Measurements from ENCODE around the gene NPRL2. TPM values are rescaled to one million over a fixed set of nuclear protein-coding genes. Genes with fewer than 3 reads are reported as not detected.

NPRL2 gene
- total and polyA plus RNA-seq, 9 of the 15 experiments (the other 6 are each of a cell fraction or from before 2014, with no cell fraction given), result 17.4 to 40.4 (median 24.4) TPM

DNA sequence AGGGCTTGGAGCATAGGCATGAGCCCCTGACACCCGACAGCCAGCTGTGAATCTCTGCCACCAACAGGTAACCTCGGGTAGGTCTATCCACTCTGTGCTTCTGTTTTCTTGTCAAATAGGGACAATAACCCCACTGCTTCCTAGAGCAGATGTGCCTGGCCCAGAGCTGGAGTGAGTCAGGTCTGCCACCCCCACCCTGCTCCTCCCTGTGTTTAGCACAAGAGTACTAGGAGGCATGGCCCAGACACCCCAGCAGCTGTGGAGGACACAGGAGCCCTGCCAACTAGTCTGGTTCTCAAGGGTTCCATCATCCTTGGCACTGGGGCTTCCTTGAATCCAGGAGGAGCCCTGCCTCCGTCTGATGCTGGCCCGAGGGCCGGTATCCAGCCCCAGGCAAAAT is 42.5 kb upstream of the NPRL2 start:
- CTCF ChIA-PET (ENCODE audit: low intra/inter-chr PET ratio), result no interaction called here
- no peaks in the 10 kb centered on the region for H3K79me2 ChIP-seq (ENCODE audit: control insufficient read depth, insufficient read depth, low read length)
- POLR2A ChIA-PET, result interaction anchor here (0.6 to 1.0 kb wide), 2 partner anchors 18 to 23 kb away, joined by 3 to 6 read pairs; no protein-coding TSS in a partner anchor
- H3K9me3 ChIP-seq (replicated peaks; ENCODE audit: control insufficient read depth, insufficient read depth, low read depth, low read length), result no peaks in the 10 kb centered on the region
- H3K4me1 ChIP-seq (replicated peaks in 1 of 2; ENCODE audit: control insufficient read depth in 2 of 2, insufficient read depth in 2 of 2, low read length in 2 of 2), result peaks cover 4 to 34% of the 10 kb centered on the region in 2 experiments; a peak in 2 of 5 replicates
- in situ Hi-C loops (cut with MboI) (no loop called here), intact Hi-C loops (cut with micrococcal nuclease) (no loop called here)
- FAIRE-seq, result no peak
- no peak overlapping the region for H2AFZ ChIP-seq (ENCODE audit: low read depth, low read length)
- H3K27me3 ChIP-seq (ENCODE audit: control insufficient read depth in 2 of 2, insufficient read depth in 2 of 2, low read length in 2 of 2), result no peaks in the 10 kb centered on the region
- WGBS (ENCODE audit: insufficient coverage, low coverage, missing lambda C conversion rate), result no CpG with 5 or more reads among the region's 5 CpGs
- H3K27ac ChIP-seq (ENCODE audit: extremely low read depth, low read depth, low read length), result no peak overlapping the region
- ATAC-seq, result no peak
- no peaks in the 10 kb centered on the region for H3K9me1 ChIP-seq (ENCODE audit: control insufficient read depth, insufficient read depth, low read length)
- no peak overlapping the region for H3K9ac ChIP-seq (ENCODE audit: insufficient read depth in 1 of 2, low read depth in 2 of 2, low read length in 2 of 2)
- no TSS peak for BruUV-seq (replicated peaks)
- H4K20me1 ChIP-seq (replicated peaks; ENCODE audit: control insufficient read depth, insufficient read depth, low read length), result no peaks in the 10 kb centered on the region
- H3K36me3 ChIP-seq (ENCODE audit: control insufficient read depth, insufficient read depth, low read length), result no peaks in the 10 kb centered on the region
- H3K4me2 ChIP-seq (ENCODE audit: insufficient read depth, low read length), result no peak overlapping the region
- no peak overlapping the region for H3K4me3 ChIP-seq
- DNase-seq (ENCODE audit: extremely low read depth in 1 of 4, low spot score in 3 of 4), result no peak
- TF ChIP-seq, protein P1, sequence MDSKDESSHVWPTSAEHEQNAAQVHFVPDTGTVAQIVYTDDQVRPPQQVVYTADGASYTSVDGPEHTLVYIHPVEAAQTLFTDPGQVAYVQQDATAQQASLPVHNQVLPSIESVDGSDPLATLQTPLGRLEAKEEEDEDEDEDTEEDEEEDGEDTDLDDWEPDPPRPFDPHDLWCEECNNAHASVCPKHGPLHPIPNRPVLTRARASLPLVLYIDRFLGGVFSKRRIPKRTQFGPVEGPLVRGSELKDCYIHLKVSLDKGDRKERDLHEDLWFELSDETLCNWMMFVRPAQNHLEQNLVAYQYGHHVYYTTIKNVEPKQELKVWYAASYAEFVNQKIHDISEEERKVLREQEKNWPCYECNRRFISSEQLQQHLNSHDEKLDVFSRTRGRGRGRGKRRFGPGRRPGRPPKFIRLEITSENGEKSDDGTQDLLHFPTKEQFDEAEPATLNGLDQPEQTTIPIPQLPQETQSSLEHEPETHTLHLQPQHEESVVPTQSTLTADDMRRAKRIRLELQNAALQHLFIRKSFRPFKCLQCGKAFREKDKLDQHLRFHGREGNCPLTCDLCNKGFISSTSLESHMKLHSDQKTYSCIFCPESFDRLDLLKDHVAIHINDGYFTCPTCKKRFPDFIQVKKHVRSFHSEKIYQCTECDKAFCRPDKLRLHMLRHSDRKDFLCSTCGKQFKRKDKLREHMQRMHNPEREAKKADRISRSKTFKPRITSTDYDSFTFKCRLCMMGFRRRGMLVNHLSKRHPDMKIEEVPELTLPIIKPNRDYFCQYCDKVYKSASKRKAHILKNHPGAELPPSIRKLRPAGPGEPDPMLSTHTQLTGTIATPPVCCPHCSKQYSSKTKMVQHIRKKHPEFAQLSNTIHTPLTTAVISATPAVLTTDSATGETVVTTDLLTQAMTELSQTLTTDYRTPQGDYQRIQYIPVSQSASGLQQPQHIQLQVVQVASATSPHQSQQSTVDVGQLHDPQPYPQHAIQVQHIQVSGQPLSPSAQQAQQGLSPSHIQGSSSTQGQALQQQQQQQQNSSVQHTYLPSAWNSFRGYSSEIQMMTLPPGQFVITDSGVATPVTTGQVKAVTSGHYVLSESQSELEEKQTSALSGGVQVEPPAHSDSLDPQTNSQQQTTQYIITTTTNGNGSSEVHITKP (IDR thresholded peaks at IDR 0.05; ENCODE audit: partially characterized antibody), result no peak
- TF ChIP-seq, protein P2, sequence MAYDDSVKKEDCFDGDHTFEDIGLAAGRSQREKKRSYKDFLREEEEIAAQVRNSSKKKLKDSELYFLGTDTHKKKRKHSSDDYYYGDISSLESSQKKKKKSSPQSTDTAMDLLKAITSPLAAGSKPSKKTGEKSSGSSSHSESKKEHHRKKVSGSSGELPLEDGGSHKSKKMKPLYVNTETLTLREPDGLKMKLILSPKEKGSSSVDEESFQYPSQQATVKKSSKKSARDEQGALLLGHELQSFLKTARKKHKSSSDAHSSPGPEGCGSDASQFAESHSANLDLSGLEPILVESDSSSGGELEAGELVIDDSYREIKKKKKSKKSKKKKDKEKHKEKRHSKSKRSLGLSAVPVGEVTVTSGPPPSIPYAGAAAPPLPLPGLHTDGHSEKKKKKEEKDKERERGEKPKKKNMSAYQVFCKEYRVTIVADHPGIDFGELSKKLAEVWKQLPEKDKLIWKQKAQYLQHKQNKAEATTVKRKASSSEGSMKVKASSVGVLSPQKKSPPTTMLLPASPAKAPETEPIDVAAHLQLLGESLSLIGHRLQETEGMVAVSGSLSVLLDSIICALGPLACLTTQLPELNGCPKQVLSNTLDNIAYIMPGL (CRISPR knock-in tag; IDR thresholded peaks at IDR 0.05), result no peak
- TF ChIP-seq ZNF668 (CRISPR knock-in tag; IDR thresholded peaks at IDR 0.05), result no peak
- TF ChIP-seq, protein P3, sequence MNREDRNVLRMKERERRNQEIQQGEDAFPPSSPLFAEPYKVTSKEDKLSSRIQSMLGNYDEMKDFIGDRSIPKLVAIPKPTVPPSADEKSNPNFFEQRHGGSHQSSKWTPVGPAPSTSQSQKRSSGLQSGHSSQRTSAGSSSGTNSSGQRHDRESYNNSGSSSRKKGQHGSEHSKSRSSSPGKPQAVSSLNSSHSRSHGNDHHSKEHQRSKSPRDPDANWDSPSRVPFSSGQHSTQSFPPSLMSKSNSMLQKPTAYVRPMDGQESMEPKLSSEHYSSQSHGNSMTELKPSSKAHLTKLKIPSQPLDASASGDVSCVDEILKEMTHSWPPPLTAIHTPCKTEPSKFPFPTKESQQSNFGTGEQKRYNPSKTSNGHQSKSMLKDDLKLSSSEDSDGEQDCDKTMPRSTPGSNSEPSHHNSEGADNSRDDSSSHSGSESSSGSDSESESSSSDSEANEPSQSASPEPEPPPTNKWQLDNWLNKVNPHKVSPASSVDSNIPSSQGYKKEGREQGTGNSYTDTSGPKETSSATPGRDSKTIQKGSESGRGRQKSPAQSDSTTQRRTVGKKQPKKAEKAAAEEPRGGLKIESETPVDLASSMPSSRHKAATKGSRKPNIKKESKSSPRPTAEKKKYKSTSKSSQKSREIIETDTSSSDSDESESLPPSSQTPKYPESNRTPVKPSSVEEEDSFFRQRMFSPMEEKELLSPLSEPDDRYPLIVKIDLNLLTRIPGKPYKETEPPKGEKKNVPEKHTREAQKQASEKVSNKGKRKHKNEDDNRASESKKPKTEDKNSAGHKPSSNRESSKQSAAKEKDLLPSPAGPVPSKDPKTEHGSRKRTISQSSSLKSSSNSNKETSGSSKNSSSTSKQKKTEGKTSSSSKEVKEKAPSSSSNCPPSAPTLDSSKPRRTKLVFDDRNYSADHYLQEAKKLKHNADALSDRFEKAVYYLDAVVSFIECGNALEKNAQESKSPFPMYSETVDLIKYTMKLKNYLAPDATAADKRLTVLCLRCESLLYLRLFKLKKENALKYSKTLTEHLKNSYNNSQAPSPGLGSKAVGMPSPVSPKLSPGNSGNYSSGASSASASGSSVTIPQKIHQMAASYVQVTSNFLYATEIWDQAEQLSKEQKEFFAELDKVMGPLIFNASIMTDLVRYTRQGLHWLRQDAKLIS (CRISPR knock-in tag; IDR thresholded peaks at IDR 0.05), result no peak
- no peak for TF ChIP-seq SIN3A (IDR thresholded peaks at IDR 0.05; ENCODE audit: borderline replicate concordance in 2 of 2, control insufficient read depth in 1 of 2, low read depth in 2 of 2, low read length in 2 of 2)
- no peak for TF ChIP-seq PTTG1 (tag; IDR thresholded peaks at IDR 0.05; ENCODE audit: low read depth)
- TF ChIP-seq, protein P4, sequence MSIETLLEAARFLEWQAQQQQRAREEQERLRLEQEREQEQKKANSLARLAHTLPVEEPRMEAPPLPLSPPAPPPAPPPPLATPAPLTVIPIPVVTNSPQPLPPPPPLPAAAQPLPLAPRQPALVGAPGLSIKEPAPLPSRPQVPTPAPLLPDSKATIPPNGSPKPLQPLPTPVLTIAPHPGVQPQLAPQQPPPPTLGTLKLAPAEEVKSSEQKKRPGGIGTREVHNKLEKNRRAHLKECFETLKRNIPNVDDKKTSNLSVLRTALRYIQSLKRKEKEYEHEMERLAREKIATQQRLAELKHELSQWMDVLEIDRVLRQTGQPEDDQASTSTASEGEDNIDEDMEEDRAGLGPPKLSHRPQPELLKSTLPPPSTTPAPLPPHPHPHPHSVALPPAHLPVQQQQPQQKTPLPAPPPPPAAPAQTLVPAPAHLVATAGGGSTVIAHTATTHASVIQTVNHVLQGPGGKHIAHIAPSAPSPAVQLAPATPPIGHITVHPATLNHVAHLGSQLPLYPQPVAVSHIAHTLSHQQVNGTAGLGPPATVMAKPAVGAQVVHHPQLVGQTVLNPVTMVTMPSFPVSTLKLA (conservative IDR thresholded peaks at IDR 0.05), result no peak
- TF ChIP-seq RUNX1 (IDR thresholded peaks at IDR 0.05; ENCODE audit: low read depth), result no peak
- no peak for TF ChIP-seq ZNF717 (CRISPR knock-in tag; IDR thresholded peaks at IDR 0.05)

All from K562 (cell line).